Skeletal muscle tissue (tissue), 4 donors: ENCODE measurements around the gene SGMS1. TPM values are rescaled to one million over a fixed set of nuclear protein-coding genes. Genes with fewer than 3 reads are reported as not detected.
"Not testable (repeated sequence)": the region's sequence is repeated elsewhere in the genome, so short reads cannot be mapped to it uniquely, and the experiment has no call there.

Experiments used
- H3K27ac ChIP-seq: one replicate; pipeline ENCODE4 v1.7.0; 2013; ENCODE audit warnings: mild to moderate bottlenecking, low read depth, low read length, inconsistent platforms
- H3K27me3 ChIP-seq, 3 donors: one replicate each; pipeline ENCODE4 v1.7.0; 2013; ENCODE audit warnings: low read length in 3 of 3; ENCODE audit not compliant: control insufficient read depth in 3 of 3, insufficient read depth in 3 of 3
- H3K36me3 ChIP-seq, 3 donors: one replicate each; pipeline ENCODE4 v1.7.0; 2013; ENCODE audit warnings: low read length in 3 of 3; ENCODE audit not compliant: control insufficient read depth in 3 of 3, insufficient read depth in 3 of 3
- H3K4me1 ChIP-seq, 3 donors: one replicate each; pipeline ENCODE4 v1.7.0; 2013; ENCODE audit warnings: low read length in 3 of 3, mild to moderate bottlenecking in 3 of 3; ENCODE audit not compliant: control insufficient read depth in 3 of 3, insufficient read depth in 3 of 3
- H3K4me3 ChIP-seq, 3 donors: one replicate each; pipeline ENCODE4 v1.7.0; 2013; ENCODE audit warnings: low read length in 3 of 3
- H3K9ac ChIP-seq, 3 donors: one replicate each; pipeline ENCODE4 v1.7.0; 2013; ENCODE audit warnings: low read length in 3 of 3, mild to moderate bottlenecking in 3 of 3, moderate library complexity in 2 of 3, low read depth in 1 of 3
- H3K9me3 ChIP-seq, 3 donors: one replicate each; pipeline ENCODE4 v1.7.0; 2013; ENCODE audit warnings: low read length in 3 of 3; ENCODE audit not compliant: control insufficient read depth in 3 of 3
- total RNA-seq: library from RNA; depleted of rRNA; stranded (reverse); fragments of >200 nt; gene quantifications from one replicate; pipeline ENCODE4 v1.2.3, GENCODE V29; 2014
- donor health status: Osteomylitis.

The SGMS1 gene
- total RNA-seq, 1 donor from 2014 or later = 62.6 TPM

- H3K27ac ChIP-seq = peak overlapping the region; percentile 2
- no peaks in the 10 kb centered on the region for H3K27me3 ChIP-seq
- no peak overlapping the region for H3K9ac ChIP-seq
- no peaks in the 10 kb centered on the region for H3K9me3 ChIP-seq
- no peak overlapping the region for H3K4me3 ChIP-seq
- no peaks in the 10 kb centered on the region for H3K36me3 ChIP-seq
- H3K4me1 ChIP-seq = peaks cover 24 to 32% (median 27%) of the 10 kb centered on the region in 3 donors
Observed at GRCh38 chr10:50552771-50553535, 70.8 kb downstream of the SGMS1 start.

- H3K36me3 ChIP-seq = no peaks in the 10 kb centered on the region
- H3K4me1 ChIP-seq = peaks cover 22 to 29% (median 26%) of the 10 kb centered on the region in 3 donors
- H3K9me3 ChIP-seq = no peaks in the 10 kb centered on the region
- H3K27me3 ChIP-seq = no peaks in the 10 kb centered on the region
- peak overlapping the region; percentile 2 for H3K27ac ChIP-seq
- H3K9ac ChIP-seq = no peak overlapping the region
- H3K4me3 ChIP-seq = no peak overlapping the region
Observed at GRCh38 chr10:50552308-50552707, 71.4 kb downstream of the SGMS1 start.

DNA sequence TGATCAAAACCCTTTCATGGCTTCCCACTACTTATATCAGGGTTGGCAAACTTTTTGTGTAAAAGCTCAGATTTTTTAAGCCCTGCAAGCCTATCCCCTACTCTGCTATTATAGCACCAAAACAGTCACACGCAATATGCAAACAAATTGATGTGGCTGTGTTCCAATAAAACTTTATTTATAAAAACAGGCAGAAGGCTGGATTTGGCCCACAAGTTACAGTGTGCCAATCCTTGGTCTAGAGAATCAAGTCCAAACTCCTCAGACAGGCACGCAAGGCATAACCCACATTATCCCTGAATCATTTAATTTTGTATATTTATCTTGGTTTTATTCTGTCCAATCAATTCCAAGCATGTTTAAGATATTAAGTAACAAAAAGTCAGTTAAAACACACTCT, 71.9 kb downstream of the SGMS1 start:
- no peak overlapping the region for H3K9ac ChIP-seq
- H3K4me1 ChIP-seq = peaks cover 22 to 29% (median 26%) of the 10 kb centered on the region in 3 donors
- H3K27me3 ChIP-seq = no peaks in the 10 kb centered on the region
- no peaks in the 10 kb centered on the region for H3K9me3 ChIP-seq
- H3K36me3 ChIP-seq = no peaks in the 10 kb centered on the region
- H3K27ac ChIP-seq = no peak overlapping the region
- no peak overlapping the region for H3K4me3 ChIP-seq

- H3K27ac ChIP-seq = no peak overlapping the region
Observed at GRCh38 chr10:50550291-50550839, 73.4 kb downstream of the SGMS1 start.

DNA sequence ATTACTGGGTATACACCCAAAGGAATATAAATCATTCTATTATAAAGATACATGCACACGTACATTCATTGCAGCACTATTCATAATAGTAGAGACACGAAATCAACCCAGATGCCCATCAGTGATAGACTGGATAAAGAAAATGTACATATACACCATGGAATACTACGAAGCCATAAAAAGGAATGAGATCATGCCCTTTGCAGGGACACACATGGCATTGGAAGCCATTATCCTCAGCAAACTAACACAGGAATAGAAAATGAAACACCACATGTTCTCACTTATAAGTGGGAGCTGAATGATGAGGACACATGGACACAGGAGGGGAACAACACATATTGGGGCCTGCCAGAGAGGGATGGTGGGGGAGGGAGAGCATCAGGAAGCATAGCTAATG, 74.6 kb downstream of the SGMS1 start:
- not testable (repeated sequence) for H3K9me3 ChIP-seq, H3K36me3 ChIP-seq, H3K27me3 ChIP-seq, H3K9ac ChIP-seq, H3K4me3 ChIP-seq, H3K27ac ChIP-seq, H3K4me1 ChIP-seq

More at GRCh38 chr10:50550291-50550839, 73.4 kb downstream of the SGMS1 start:
- no peaks in the 10 kb centered on the region for H3K9me3 ChIP-seq
- H3K4me3 ChIP-seq = no peak overlapping the region
- H3K36me3 ChIP-seq = no peaks in the 10 kb centered on the region
- no peaks in the 10 kb centered on the region for H3K27me3 ChIP-seq
- peaks cover 14 to 16% (median 15%) of the 10 kb centered on the region in 3 donors for H3K4me1 ChIP-seq
- H3K9ac ChIP-seq = no peak overlapping the region

- not testable (repeated sequence) for H3K4me3 ChIP-seq, H3K36me3 ChIP-seq, H3K9ac ChIP-seq, H3K4me1 ChIP-seq, H3K9me3 ChIP-seq, H3K27me3 ChIP-seq, H3K27ac ChIP-seq
Observed at GRCh38 chr10:50548481-50548880, 75.3 kb downstream of the SGMS1 start.

GRCh38 chr10:50546287-50546686, 77.5 kb downstream of the SGMS1 start:
- H3K9me3 ChIP-seq, H3K4me1 ChIP-seq, H3K9ac ChIP-seq, H3K36me3 ChIP-seq, H3K27ac ChIP-seq, H3K4me3 ChIP-seq, H3K27me3 ChIP-seq: not testable (repeated sequence)

GRCh38 chr10:50545846-50546245, 77.9 kb downstream of the SGMS1 start:
- Histone ChIP-seq H3K4me1 (peaks cover 0 to 3% (median 3%) of the 10 kb centered on the region in 3 donors), H3K36me3 (no peaks in the 10 kb centered on the region), H3K27ac (no peak overlapping the region), H3K9me3 (no peaks in the 10 kb centered on the region), H3K27me3 (no peaks in the 10 kb centered on the region), H3K4me3 (no peak overlapping the region), H3K9ac (no peak overlapping the region)

DNA sequence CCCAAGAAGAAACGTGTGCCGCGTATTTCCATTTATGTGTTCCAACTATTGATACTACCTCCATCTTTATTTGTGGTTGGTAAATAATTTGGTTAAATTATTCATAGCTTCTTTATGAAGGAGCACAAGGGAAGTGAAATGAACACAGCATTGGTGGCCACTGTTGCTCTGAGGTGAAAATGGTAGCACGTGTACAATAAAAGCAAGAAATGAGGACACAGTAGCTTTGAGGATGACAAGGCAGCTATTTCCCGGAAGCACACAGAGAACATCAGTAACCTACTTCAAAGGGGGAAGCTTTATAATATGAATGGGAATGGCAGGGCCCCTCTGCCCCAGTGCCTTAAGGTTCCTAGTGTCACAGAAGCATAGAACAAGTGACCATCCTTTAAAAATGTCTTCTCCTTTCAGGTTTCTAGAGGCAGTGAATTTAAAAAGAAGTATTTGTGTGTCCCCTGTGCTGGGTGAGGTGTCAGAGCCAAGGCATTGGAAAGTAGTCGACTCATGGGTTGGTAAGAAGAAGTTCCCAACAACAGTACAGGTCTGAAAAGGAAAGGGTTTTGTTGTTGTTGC, 78.8 kb downstream of the SGMS1 start:
- H3K4me3 ChIP-seq = no peak overlapping the region
- no peaks in the 10 kb centered on the region for H3K27me3 ChIP-seq
- H3K4me1 ChIP-seq = peaks cover 0 to 8% (median 3%) of the 10 kb centered on the region in 3 donors
- H3K9ac ChIP-seq = no peak overlapping the region
- H3K36me3 ChIP-seq = no peaks in the 10 kb centered on the region
- H3K9me3 ChIP-seq = no peaks in the 10 kb centered on the region
- H3K27ac ChIP-seq = no peak overlapping the region

- no peaks in the 10 kb centered on the region for H3K36me3 ChIP-seq
- no peak overlapping the region for H3K4me3 ChIP-seq
- no peaks in the 10 kb centered on the region for H3K27me3 ChIP-seq
- no peak overlapping the region for H3K27ac ChIP-seq
- H3K9ac ChIP-seq = no peak overlapping the region
- no peaks in the 10 kb centered on the region for H3K9me3 ChIP-seq
- peaks cover 0 to 8% (median 3%) of the 10 kb centered on the region in 3 donors for H3K4me1 ChIP-seq
Observed at GRCh38 chr10:50544095-50544856, 79.5 kb downstream of the SGMS1 start.
